OCI-M1 (cell line): ENCODE measurements around the gene AXIN2.

Experiments used
- DNase-seq: peaks from one replicate; lab custom pipeline; 2025; lab: John Stamatoyannopoulos, UW

AXIN2 gene

GRCh38 chr17:65553646-65554552, 7.5 kb downstream of the AXIN2 start:
- DNase-seq, result no peak

GRCh38 chr17:65553009-65553645, 8.3 kb downstream of the AXIN2 start:
- no peak for DNase-seq

DNA sequence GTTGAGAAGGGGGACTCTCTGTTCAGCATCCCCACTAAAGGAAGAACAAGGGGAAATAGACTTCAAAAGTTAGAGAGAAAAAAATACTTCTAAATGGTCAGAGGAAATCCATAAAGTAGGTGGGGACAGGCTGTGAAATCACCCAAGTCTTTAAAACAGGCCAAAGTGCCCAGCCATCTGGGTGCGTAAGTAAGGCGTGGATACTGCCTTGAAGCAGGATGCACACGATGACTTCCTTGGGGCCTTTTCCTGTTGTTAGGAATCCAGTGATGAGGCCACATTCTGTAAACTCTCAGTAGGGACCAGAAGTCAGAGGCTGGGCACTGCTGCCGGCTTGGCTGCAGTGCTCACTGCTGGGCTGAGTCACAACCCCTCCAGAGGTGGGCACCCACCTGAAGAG, 9.2 kb downstream of the AXIN2 start:
- DNase-seq, result no peak

DNA sequence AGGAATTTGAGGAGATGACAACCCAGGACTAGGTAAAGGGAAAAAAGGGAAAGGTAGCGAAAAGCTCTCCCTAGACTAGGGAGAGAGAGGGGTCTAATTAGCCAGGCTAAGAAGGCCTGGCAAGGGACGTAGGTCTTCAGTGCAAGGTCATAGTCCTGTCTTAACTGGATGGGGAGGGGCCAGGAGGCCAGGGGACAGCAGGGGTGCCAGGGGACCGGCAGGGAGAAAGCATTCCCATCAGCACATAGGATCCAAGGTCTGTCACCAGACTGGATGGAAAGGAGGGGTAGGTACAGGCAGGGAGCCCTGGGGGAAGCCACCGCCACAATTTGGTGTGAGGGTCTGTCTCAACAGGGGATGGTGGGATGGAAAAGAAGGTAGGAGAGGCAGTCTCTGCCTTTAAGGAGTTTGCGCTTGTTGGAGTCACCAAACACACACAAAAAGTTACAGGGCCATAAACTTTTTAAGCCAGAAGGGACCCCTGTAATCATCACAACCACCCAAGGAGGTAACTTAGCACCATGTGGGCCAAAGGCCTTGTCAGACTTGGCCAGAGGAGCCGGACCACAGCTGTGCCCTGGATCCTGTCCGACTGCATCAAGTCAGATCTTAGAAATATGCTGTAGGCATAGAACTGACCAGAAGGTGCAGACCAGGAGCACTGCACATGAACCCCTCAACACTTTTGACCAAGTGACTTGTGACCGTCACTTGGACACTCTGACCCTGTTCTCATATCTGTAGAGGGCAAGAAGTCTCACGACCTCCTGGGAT, 10.0 kb downstream of the AXIN2 start:
- DNase-seq, result no peak

GRCh38 chr17:65550758-65551157, 10.7 kb downstream of the AXIN2 start:
- DNase-seq, result no peak

GRCh38 chr17:65550075-65550662, 11.3 kb downstream of the AXIN2 start:
- DNase-seq, result no peak

DNA sequence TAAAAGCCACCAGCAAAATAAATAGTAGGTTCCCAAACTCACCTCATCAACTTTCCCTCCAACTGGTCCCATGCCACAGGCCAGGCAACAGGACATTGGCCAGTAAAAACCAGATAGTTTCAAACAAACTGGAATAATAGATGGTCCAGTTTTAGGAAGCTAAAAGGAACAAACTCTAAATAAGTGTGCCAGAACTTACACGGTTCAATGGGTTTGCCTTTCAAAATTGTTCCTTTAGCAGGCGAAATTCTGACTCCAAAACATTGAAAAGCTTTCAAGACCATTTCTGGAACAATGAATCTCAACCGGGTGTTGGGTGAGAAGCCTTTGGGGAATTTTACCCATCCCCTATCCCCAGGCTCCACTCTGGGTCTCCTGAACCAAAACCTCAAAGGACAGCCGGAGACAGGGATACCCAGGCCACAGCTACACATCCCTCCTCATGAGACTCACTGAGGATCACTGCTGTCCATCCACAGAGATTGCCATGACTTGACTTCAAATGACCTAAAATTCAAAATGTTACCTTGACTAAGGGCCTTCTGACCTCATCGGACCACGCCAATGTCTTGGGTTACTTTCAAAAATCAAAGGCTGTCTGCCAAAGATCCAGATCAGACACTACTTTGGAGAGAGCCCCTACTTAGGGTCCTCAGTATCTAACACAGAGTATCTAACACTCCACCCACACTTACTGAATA, 13.0 kb downstream of the AXIN2 start:
- DNase-seq, result no peak

DNA sequence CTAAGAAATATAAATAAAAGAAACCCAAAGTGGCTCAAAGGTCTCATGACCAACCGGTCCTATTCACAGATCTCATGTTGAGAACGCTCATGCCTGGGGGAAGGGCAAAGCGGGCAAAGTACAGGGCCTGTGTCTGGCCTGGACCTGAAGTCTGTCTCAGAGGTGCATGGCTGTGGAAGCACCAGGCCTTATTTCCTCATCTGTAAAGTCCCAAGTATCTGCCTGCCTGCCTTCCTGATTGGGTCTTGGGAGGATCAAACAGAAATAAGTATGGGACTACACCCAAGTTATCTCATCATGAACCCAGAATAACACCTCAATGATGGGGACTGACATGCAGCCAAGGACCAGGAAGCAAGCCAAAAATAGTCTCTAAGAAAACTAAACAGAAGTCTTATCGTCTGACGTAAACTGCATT, 14.2 kb downstream of the AXIN2 start:
- no peak for DNase-seq

- DNase-seq, result no peak
Measured at GRCh38 chr17:65546579-65546978, 14.9 kb downstream of the AXIN2 start.

DNA sequence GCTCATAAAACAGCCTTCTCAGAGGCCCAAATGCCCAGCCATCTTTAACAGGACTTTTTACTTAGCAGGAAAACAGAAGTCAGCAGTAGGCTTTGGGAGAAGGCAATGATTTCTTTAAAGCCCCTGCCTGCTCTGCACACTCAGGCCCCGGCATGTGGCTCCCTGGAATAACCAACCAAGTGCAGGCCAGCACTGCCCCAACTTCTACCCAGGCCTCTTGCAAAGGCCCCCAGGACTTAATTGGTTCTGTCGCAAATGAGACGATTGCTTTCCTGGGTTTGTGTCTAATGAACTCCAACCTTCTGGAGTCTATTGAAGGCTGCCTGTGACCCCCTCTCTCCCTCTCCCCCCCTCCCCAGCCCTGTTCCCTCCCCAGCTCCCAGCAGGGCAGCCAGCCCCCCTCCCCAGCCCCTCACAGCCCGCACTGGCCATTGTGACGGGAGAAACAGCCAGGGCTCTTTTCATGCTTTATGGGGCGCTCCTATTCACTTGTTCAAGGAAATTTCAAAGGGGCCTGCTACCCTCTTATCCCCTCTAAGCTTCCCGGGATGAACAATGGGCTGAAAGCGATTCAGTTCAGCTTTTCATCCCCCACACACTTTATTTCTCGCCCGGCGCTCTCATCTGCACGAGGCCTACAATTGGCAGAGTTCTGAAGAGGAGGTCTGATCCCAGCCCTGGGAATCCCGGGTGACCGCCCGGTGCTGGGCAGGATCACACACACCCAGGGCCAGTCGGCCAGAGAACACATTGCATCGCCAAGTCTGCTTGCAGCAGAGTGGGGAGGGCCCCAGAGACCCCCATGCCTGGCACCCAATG, 15.5 kb downstream of the AXIN2 start:
- DNase-seq, result no peak

- no peak for DNase-seq
Measured at GRCh38 chr17:65544672-65545071, 16.8 kb downstream of the AXIN2 start.

DNA sequence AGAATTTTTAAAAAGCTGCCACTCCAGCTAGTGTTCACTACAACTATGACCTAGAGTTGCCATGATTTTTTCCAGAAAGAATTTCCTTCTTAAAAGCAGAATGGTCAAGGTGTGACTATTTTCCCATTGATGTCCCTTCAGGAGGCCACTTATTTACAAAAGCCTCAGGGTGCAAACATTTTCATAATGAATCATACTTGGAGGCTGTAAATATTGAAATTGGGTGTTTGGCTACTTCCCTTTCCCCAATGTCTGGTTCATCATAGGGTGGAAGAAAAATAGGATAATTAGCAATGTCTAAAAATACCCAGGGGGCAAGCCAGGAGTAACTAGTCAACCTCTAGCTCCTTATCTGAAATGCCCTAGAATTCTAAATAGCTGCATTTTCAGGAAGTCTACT, 18.8 kb downstream of the AXIN2 start:
- DNase-seq, result no peak

DNA sequence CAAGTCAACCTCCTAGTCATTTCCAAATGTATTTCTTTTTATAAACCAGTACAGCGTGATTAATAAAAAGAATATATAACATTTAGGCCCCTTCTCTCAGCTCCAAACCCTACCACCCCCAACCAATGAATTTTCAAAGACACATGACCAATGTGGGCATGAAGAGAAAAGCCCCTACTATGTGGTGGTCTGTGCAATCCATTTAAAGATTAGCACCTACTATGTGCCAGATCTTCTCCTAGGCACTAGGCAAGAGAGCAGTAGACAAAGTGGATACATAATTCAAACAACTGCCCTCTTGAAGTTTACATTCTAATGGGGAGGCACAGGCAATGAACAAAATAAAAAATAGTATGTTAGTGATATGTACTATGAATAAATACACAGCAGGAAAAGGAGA, 19.4 kb downstream of the AXIN2 start:
- DNase-seq, result no peak

- DNase-seq, result no peak
Measured at GRCh38 chr17:65541453-65541852, 20.0 kb downstream of the AXIN2 start.

DNA sequence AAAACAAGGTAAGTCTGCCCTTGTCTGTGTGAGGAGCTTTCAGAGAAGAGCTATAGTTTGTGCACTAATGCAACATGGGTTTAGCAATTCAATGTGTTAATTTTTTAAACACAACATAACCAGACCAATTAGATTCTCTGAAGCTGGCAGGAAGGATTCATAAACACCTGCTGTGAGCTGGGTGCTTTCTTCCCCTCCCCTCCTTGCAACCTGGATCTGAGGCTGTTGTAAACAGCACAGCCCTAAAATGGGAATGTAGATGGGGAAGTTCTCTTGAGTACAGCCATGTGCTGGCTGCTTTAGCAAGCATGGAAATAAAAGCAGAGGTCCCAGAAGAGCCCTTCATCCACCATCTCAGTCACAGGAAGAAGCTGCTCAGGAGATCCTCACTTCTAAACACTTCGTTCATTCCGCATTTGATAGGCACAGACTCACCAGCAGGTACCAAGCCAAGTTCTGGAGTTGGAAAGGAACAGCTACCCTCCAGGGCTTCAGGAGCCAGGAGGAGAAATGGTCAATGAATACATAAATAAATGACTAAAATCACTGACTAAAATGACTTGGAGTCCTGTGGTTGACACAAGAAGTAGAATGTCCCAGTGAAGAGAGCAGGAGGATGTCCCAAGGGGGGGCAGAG, 21.7 kb downstream of the AXIN2 start:
- no peak for DNase-seq

- no peak for DNase-seq
Measured at GRCh38 chr17:65538675-65539529, 22.5 kb downstream of the AXIN2 start.

DNA sequence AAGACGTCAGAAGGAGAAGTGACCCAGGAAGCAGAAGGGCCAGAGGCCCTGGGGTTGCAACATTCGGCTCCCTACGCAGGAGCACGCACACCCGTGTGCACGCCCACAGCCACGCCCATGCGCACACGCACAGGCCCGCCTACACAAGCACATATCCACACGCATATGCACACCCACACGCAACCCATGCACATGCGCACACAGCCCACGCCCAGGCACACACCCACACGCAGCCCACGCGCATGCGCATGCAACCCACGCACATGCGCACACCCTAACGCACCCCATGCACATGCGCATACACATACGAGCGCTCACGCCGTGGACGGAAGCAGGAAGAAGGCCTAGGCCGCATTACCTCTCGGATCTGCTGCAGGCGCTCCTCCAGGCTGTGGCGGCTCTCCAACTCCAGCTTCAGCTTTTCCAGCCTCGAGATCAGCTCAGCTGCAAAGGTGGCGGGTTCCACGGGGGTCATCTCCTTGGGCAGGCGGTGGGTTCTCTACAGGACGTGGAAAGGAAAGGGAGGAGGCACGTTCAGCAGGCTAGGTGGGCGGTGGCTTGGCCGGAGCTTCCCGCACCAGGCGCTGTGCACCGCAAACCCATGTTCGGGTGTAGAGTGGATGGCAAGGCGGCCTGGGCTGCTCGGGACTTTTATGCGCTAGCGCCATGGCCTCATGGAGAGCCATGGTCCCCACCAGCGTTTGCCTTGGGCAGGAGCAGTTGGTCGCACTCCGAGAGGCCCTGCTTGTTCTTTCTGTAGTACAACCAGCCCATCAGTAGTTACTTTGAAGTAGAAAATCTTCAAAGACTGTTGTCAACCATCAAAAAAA, 23.4 kb downstream of the AXIN2 start:
- DNase-seq, result no peak

DNA sequence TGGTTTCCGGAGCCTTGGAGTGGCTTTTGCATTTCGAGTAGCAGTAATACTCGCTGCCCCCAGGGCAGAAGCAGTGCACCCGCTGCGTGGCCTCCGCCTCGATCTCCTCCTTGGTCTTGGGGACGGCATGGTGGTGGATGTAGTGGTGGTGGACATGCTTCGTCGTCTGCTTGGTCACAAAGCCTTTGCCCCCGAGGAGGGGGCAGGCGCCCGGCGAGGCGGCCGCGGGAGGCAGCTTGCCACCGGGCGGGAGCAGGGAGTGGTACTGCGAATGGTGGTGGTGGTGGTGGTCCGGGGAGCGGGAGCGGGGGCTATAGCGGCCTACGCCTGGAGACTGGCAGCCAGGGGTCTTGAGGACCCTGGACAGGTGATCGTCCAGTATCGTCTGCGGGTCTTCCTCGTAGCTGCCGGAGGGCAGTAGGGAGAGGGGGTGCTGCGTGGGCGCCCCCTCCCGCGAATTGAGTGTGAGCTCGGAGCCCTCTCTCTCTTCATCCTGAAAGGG, 24.1 kb downstream of the AXIN2 start:
- DNase-seq, result no peak
